GM12874 (cell line): ENCODE measurements around the gene OR4B1.

Experiments used
- CTCF ChIP-seq: IDR thresholded peaks from 2 replicates; pipeline ENCODE4 v1.5.1; 2011; ENCODE audit warnings: low read depth, mild to moderate bottlenecking, control low read depth, low read length, moderate library complexity; ENCODE audit not compliant: insufficient read depth

The OR4B1 gene

GRCh38 chr11:48177661-48178060, 38.9 kb upstream of the OR4B1 start:
- TF ChIP-seq CTCF = no peak

GRCh38 chr11:48180627-48181026, 36.0 kb upstream of the OR4B1 start:
- no peak for TF ChIP-seq CTCF

GRCh38 chr11:48182860-48183526, 33.6 kb upstream of the OR4B1 start:
- TF ChIP-seq CTCF = no peak

- no peak for TF ChIP-seq CTCF
Measured at GRCh38 chr11:48184452-48184851, 32.2 kb upstream of the OR4B1 start.

- no peak for TF ChIP-seq CTCF
Measured at GRCh38 chr11:48193876-48194275, 22.7 kb upstream of the OR4B1 start.

- TF ChIP-seq CTCF = no peak
Measured at GRCh38 chr11:48207881-48208280, 8.7 kb upstream of the OR4B1 start.

GRCh38 chr11:48210052-48210451, 6.6 kb upstream of the OR4B1 start:
- TF ChIP-seq CTCF = no peak
